ENCODE data around the gene GPC1. TPM values are rescaled to one million over a fixed set of nuclear protein-coding genes. Genes with fewer than 3 reads are reported as not detected.

Gene GPC1
- total RNA-seq, 1 donor from 2014 or later = 155 TPM

DNA sequence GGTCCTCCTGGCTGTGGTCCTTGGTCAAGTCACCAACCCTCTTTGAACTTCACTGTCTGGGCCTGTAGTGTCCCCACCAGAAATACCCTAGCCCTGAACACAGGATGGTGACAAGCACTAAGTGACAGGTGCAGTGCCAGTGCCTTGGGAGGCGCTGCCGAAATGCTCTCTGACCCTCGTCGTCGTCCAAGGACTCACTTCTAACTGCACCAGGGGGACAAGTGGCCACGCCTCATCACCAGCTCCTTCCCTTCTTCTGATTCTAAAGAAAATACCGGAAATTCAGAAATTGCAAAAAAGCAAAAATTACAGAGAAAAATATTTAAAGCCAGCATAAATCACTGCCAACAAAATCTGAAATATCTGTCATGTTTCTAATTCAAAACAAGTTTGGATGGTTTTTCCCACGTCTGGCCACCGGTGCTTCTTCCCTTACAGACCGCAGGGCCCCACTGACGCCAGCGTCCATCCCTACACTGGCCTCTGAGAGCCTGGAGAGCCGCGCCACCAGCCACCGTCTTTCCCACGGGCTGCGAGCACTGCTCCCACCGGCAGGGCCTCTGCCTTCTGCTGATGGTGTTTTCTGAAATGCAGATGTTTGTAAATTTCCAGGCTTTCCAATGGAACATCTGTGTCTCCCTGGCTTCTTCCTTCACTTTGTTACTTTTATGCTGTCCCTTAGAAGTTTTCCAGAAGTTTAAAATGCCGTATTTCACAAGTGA lies 37.4 kb upstream of the GPC1 start:
- Mint-ChIP-seq H3K9me3 (ENCODE audit: unreplicated experiment) (peaks cover 1% of the 10 kb centered on the region), H3K36me3 (ENCODE audit: unreplicated experiment) (no peaks in the 10 kb centered on the region), H3K27me3 (ENCODE audit: unreplicated experiment) (peaks cover 4% of the 10 kb centered on the region), H3K27ac (ENCODE audit: unreplicated experiment) (no peak overlapping the region), H3K4me3 (ENCODE audit: unreplicated experiment) (no peak overlapping the region), H3K4me1 (ENCODE audit: low read depth, unreplicated experiment) (peaks cover 1% of the 10 kb centered on the region)
- TF ChIP-seq, protein P1, sequence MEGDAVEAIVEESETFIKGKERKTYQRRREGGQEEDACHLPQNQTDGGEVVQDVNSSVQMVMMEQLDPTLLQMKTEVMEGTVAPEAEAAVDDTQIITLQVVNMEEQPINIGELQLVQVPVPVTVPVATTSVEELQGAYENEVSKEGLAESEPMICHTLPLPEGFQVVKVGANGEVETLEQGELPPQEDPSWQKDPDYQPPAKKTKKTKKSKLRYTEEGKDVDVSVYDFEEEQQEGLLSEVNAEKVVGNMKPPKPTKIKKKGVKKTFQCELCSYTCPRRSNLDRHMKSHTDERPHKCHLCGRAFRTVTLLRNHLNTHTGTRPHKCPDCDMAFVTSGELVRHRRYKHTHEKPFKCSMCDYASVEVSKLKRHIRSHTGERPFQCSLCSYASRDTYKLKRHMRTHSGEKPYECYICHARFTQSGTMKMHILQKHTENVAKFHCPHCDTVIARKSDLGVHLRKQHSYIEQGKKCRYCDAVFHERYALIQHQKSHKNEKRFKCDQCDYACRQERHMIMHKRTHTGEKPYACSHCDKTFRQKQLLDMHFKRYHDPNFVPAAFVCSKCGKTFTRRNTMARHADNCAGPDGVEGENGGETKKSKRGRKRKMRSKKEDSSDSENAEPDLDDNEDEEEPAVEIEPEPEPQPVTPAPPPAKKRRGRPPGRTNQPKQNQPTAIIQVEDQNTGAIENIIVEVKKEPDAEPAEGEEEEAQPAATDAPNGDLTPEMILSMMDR (IDR thresholded peaks at IDR 0.05; ENCODE audit: partially characterized antibody, unreplicated experiment) = no peak
- DNase-seq = no peak

DNA sequence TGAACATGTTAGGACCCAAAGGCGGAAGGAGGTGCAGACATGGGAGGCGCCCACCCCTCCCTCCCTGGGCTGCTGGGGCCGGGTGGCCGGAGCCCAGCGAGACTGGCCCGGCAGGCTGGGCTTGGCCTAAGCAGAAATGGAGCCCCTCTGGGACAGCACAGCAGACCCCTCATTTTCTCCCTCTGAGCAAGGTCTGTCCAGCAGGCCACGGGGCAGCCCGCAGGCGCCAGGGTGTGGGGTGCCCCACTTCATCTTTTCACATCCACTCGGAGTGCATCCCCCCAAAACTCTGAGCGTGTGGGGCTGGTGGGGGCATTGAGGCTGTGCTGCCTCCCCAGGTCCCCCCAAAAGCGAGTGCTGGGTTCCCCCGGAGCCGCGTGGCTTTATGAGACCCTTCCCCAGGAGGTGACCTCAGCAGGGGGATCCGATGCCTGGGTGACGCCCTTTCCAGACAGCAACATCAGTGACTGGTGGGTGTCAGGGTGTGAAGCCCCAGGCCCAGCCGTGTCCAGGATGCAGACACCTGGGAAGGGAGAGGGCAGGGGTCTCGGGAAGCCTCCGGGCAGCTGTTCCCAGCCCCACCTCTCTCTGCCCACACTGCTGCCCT lies 36.7 kb upstream of the GPC1 start:
- TF ChIP-seq, protein P1 (IDR thresholded peaks at IDR 0.05; ENCODE audit: partially characterized antibody, unreplicated experiment) = no peak
- no peak for DNase-seq
- H3K27ac Mint-ChIP-seq (ENCODE audit: unreplicated experiment) = no peak overlapping the region
- H3K4me3 Mint-ChIP-seq (ENCODE audit: unreplicated experiment) = no peak overlapping the region
- peaks cover 1% of the 10 kb centered on the region for H3K9me3 Mint-ChIP-seq (ENCODE audit: unreplicated experiment)
- H3K27me3 Mint-ChIP-seq (ENCODE audit: unreplicated experiment) = peaks cover 4% of the 10 kb centered on the region
- peaks cover 1% of the 10 kb centered on the region for H3K4me1 Mint-ChIP-seq (ENCODE audit: low read depth, unreplicated experiment)
- no peaks in the 10 kb centered on the region for H3K36me3 Mint-ChIP-seq (ENCODE audit: unreplicated experiment)

DNA sequence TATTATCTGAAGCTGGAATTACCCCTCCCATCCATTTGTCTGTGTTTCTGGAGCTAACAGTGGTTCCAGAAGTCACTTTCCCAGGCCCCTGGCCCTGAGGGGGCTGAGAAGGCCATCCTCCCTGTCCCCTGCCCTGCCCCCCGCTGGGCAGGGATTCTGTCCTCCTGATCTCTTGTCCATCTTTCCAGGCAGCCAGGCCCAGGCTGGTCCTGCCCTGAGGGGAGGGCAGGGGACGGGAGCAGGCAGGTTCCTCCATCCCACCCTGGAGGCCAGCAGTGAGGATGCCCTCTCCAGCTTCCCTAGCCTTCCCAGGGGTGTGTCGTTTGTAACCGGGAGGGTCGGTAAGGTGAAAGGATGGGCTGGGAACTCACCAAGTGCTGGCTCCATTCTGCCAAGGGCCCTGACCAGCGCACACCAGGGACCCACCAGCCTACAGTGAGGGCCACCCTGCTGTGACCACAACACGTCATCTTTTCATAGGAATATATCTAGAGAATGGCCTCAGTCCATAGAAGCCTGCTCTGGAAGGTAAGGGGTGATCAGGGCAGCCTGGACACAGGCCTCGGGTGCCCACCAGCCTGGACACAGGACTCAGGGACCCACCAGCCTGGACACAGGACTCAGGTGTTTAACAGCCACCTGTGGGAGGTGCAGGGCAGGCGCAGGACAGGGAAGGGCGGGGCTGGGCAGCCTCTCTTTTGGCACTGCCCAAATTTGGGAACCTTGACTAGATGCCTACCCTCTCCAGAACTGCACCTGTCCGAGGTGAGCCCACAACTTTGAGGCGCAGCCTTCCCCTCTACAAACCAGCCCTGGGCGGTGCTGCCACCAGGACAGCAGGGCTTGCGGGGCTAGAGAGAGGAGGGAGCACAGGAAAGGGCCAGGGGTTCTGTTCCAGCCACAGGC lies 35.8 kb upstream of the GPC1 start:
- Mint-ChIP-seq H3K4me1 (ENCODE audit: low read depth, unreplicated experiment) (peaks cover 1% of the 10 kb centered on the region), H3K4me3 (ENCODE audit: unreplicated experiment) (no peak overlapping the region), H3K36me3 (ENCODE audit: unreplicated experiment) (no peaks in the 10 kb centered on the region), H3K9me3 (ENCODE audit: unreplicated experiment) (peaks cover 1% of the 10 kb centered on the region), H3K27me3 (ENCODE audit: unreplicated experiment) (peaks cover 4% of the 10 kb centered on the region), H3K27ac (ENCODE audit: unreplicated experiment) (no peak overlapping the region)
- DNase-seq = no peak
- TF ChIP-seq, protein P1 (IDR thresholded peaks at IDR 0.05; ENCODE audit: partially characterized antibody, unreplicated experiment) = no peak

DNA sequence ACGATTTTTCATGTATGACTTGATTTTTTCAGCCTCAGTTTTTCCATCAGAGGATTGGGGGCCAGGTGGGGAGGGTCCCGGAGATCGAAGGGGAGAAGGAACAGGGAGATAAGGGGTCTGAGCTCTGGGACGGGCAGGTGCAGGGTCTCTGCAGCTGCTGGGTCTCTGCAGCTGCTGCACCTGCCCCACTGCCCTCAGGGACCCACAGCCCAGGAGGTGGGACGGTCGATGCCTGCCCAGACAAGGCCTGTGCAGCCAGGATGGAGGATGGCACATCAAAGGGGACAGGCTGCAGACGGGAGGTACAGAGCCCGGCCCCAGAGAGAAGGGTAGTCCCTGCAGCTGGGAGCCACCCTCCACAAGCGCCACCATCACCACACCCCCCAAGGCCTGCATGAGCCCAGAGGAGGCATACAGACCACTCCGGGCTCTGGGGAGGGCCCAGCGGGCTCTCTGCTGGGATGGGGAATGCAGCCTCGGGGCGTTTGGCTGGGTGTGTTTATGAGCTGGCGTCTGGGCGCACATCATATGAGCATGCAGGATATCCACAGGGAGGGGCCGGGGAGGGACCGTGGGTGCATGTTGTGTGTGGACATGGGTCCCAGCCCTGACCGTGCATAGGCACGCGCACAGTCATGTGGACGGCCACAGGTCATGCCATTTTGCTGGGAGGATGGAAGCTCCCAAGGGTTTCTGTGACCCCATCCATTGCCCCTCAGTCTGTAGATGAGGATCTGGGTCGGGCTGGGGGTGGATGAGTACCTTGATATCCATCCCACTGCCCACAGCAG lies 34.9 kb upstream of the GPC1 start:
- no peaks in the 10 kb centered on the region for H3K36me3 Mint-ChIP-seq (ENCODE audit: unreplicated experiment)

More for the DNA sequence above, 34.9 kb upstream of the GPC1 start:
- peaks cover 4% of the 10 kb centered on the region for H3K27me3 Mint-ChIP-seq (ENCODE audit: unreplicated experiment)
- TF ChIP-seq, protein P1 (IDR thresholded peaks at IDR 0.05; ENCODE audit: partially characterized antibody, unreplicated experiment) = no peak
- no peak overlapping the region for H3K27ac Mint-ChIP-seq (ENCODE audit: unreplicated experiment)
- H3K4me1 Mint-ChIP-seq (ENCODE audit: low read depth, unreplicated experiment) = peaks cover 3% of the 10 kb centered on the region
- no peak for DNase-seq
- peaks cover 1% of the 10 kb centered on the region for H3K9me3 Mint-ChIP-seq (ENCODE audit: unreplicated experiment)
- no peak overlapping the region for H3K4me3 Mint-ChIP-seq (ENCODE audit: unreplicated experiment)
